Motor neuron (in vitro differentiated cells): ENCODE data around the gene PARD3. TPM values are rescaled to one million over a fixed set of nuclear protein-coding genes. Genes with fewer than 3 reads are reported as not detected.

Experiments
- ATAC-seq, 8 experiments: fragments of 200-7000 bp; cut with Tn5 transposase; replicated peaks in 6 of 8; 2 replicates each; pipeline ENCODE4 v1.8.0; 2021; ENCODE audit warnings: mild to moderate bottlenecking in 8 of 8, moderate library complexity in 8 of 8
- H3K27ac ChIP-seq, 2 donors: fragments of 250-450 bp; sonication (Bioruptor Pico); 2 replicates each; pipeline ENCODE4 v1.9.0; 2021; ENCODE audit warnings: antibody characterized with exemption in 2 of 2, mild to moderate bottlenecking in 2 of 2, moderate library complexity in 1 of 2
- H3K4me1 ChIP-seq, 2 donors: fragments of 250-450 bp; sonication (Bioruptor Pico); replicated peaks in 1 of 2; 2 replicates each; pipeline ENCODE4 v1.6.1; 2021; ENCODE audit warnings: antibody characterized with exemption in 2 of 2, mild to moderate bottlenecking in 2 of 2, moderate library complexity in 1 of 2
- H3K4me3 ChIP-seq, 5 donors: fragments of 250-450 bp; sonication (Bioruptor Pico); 2 replicates each; pipeline ENCODE4 v1.9.0; 2021; ENCODE audit warnings: antibody characterized with exemption in 5 of 5, mild to moderate bottlenecking in 5 of 5, moderate library complexity in 4 of 5
- WGBS, 10 experiments: fragments of 450-650 bp; shearing (Covaris generic); methylation state at CpG; one replicate each; pipeline ENCODE4 v1.0.0; 2022; 5-methylcytosine and 5-hydroxymethylcytosine counted together
- in situ Hi-C, 9 experiments: fragments of 400-800 bp; cut with MboI; loops; one replicate each; pipeline ENCODE4 v1.15.0; 2021; ENCODE audit warnings: low sequenced_read_pairs in 9 of 9, low pct_unique_long_range_greater_than_20kb in 2 of 9; ENCODE audit not compliant: unreplicated experiment in 9 of 9
- total RNA-seq, 8 experiments: library from RNA; unstranded; fragments of 300-600 nt; gene quantifications; 2 replicates each; pipeline versions ENCODE4 v1.2.3 to v1.2.4, GENCODE V29; 2022

Gene PARD3
- total RNA-seq, 8 experiments from 2014 or later: 21.5 to 154 (median 34.0) TPM

DNA sequence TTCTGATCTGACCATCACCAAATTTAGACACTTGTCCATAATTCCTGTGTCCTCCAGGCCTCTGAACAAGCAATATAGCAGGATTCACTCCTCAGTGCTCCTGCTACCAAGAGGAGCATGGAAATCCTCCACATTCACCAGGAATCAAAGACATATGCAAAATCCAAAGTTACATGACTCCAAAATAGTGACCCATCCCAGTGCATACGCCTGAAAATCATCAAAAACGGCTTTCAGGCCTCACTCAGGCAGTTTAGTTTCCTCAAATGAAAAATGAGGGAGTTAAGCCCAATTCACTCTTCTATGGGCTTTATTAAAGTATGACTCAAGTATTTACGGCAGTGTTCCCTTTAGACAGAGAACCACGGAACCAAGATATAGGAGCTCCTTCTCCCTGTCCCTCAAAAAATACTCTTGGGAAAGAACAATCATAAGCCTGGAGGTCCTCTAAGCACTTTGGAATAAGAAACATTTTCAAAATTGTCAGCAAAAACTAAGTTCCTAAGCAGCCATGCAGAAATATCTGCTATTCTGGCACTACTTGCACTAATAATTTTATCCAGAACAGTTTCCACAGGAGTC, 240.7 kb downstream of the PARD3 start:
- in situ Hi-C loops: no loop called here
- no peak overlapping the region for H3K27ac ChIP-seq
- no peak overlapping the region for H3K4me3 ChIP-seq
- peaks cover 17 to 20% of the 10 kb centered on the region in 2 donors for H3K4me1 ChIP-seq
- ATAC-seq: peak in 2 of 8 experiments; percentile 13 to 50
- WGBS, 10 experiments: 0 to 100% (median 84%) methylated on average over 1 to 4 of the region's 4 CpGs; no CpG with 5 or more reads in 1 of the 10 experiments

DNA sequence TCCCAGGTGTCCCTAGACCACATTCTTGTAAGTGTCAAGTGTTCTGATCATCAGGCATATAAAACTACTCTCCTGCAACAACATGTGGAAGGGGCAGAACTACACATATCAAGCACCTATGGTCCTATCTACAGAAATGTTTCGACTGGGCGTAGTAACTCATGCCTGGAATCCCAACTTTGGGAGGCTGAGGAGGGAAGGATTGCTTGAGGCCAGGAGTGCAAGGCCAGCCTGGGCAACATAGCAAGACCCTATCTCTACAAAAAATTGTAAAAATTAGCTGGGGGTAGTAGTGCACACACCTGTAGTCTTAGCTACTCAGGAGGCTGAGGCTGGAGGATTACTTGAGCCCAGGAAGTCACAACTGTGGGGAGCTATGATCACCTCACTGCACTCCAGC, 244.2 kb downstream of the PARD3 start:
- ATAC-seq: no peak
- no peak overlapping the region for H3K27ac ChIP-seq
- H3K4me1 ChIP-seq: peaks cover 14 to 25% of the 10 kb centered on the region in 2 donors
- no peak overlapping the region for H3K4me3 ChIP-seq
- WGBS, 10 experiments: 100% methylated on average over 2 of the region's 2 CpGs; no CpG with 5 or more reads in 5 of the 10 experiments
- in situ Hi-C loops: no loop called here

DNA sequence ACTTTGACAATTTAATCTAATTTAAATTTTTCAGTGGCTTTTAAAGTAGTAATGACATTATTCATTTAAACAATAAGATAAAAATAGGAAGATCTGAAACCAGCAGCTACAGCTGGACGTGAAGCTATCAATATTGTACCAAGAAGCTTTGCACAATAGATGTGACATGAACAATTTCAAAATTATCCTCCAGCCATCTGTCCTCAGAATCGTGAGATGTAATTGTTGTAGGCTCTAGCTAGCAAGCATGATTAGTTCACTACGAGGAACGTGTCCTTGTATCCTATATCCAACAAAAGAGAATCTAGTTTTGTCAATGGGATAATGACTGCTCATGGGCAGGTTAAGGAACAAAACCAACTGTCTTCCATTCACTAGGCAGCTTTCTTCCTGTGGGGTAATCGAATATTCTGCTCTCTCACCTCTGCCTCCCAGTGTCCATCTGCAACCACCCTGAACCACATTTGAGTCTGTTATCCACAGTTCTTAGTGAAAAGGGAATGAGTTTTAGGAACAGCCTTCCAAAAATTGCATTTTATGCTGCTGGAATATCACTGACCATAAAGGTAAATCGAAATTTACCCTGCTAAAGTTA, 247.3 kb downstream of the PARD3 start:
- Histone ChIP-seq H3K4me1 (peaks cover 14 to 29% of the 10 kb centered on the region in 2 donors), H3K4me3 (no peak overlapping the region), H3K27ac (no peak overlapping the region)
- 23 to 98% (median 60%) methylated on average over 1 to 6 of the region's 6 CpGs; no CpG with 5 or more reads in 1 of the 10 experiments for WGBS, 10 experiments
- peak in 5 of 8 experiments; percentile 90 to 94 (median 93) for ATAC-seq
- in situ Hi-C loops: no loop called here

DNA sequence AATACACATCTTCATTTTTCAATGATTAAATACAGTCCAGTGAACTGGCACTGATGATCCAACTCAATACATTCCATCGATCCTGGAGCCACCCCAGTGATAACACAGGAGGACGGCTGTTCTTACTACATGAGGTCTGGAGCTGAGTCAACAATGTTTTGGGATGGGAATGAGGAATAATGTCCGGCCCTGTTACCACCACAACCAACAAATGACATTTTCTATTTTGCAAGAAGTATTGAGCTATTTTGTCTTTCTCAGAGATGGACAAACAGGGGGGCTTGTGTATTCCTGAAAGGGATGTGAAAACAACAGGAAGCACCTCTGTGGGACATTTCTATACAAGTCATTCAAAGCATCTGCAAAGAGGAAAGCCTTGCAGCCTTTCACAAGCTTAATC, 249.2 kb downstream of the PARD3 start:
- H3K27ac ChIP-seq: no peak overlapping the region
- 0 to 81% (median 57%) methylated on average over 1 to 3 of the region's 3 CpGs; no CpG with 5 or more reads in 2 of the 10 experiments for WGBS, 10 experiments
- peaks cover 14 to 29% of the 10 kb centered on the region in 2 donors for H3K4me1 ChIP-seq
- no peak overlapping the region for H3K4me3 ChIP-seq
- in situ Hi-C loops: no loop called here
- no peak for ATAC-seq

DNA sequence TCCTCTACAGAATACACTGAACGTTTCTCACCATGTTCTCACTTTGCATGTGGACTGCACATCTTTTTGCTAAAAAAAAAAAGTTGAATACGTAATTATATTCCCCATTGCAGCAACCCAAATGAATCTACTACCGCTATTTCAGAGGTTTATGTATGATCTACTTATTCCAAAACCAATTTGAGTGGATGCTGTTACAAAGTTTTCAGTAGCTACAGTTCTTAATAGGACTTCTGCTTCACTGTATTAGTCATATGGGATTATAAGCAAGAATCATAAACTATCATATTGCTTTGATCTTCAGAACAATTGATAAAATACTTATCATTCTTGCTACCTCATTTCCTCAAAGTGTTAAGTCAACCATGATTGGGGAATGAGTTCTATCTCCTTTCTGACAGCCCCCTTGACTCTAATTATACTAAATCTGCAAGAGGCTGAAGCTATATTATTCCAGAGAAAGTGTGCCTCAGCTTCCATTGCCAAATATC, 257.0 kb downstream of the PARD3 start:
- Histone ChIP-seq H3K4me1 (peaks cover 0 to 9% of the 10 kb centered on the region in 2 donors), H3K27ac (no peak overlapping the region), H3K4me3 (no peak overlapping the region)
- in situ Hi-C loops: no loop called here
- 67 to 100% (median 93%) methylated on average over 1 to 3 of the region's 3 CpGs; no CpG with 5 or more reads in 2 of the 10 experiments for WGBS, 10 experiments
- ATAC-seq: no peak

DNA sequence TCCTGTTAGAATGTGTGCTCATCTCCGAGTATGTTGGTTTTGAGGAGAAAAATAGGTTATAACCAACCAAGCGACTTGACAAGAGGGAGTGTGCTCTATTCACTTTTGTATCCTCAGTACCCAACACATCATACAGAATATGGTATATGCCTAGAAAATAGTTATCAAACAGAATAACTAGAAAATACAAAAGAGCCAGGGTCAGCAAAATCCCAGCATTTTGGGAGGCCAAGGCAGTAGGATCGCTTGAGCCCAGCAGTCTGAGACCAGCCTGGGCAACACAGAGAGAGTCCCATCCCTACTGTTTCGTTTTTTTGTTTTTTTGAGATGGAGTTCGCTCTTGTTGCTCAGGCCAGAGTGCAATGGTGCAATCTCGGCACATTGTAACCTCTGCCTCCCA, 257.9 kb downstream of the PARD3 start:
- no peak overlapping the region for H3K27ac ChIP-seq
- peaks cover 0 to 9% of the 10 kb centered on the region in 2 donors for H3K4me1 ChIP-seq
- no peak overlapping the region for H3K4me3 ChIP-seq
- 80 to 100% (median 100%) methylated on average over 1 to 5 of the region's 6 CpGs; no CpG with 5 or more reads in 2 of the 10 experiments for WGBS, 10 experiments
- ATAC-seq: no peak
- in situ Hi-C loops: no loop called here

DNA sequence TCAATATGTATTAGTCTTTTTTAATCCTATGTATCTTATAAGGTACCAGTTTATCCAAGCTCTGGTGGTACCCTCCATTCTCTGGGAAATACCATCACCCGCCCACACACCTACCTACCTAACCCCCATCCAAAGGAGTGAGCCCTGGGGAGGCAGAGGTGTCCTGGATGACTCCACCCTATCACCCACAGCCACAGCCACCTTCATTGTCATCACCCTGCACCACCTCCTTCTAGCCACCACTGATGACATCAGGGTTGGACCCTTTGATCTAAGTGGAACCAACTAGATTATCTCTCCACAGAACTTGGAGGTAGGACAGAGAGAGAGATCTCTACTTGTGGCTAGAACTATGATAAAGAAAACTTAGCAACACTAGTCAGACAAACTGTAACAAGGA, 259.4 kb downstream of the PARD3 start:
- ATAC-seq: no peak
- in situ Hi-C loops: no loop called here

DNA sequence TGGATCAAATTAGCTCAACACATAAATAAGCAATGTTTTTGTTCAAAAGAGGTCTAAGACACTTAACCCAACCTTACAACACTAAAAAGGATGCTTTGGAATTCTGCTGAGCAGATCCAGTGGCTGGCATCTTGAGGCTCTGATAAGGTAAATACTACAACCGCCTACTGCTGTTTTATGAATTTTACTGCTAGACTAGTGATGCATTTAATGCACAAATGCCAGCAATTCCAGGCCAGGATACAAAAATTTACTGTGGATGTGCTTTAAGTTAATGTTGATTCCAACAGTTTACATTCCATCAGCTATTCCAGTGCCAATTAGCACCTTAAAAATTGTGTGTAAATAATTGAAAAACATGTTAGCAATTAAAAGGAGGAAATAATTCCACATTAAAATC, 261.3 kb downstream of the PARD3 start:
- 20 to 100% (median 60%) methylated on average over 1 of the region's 1 CpG; no CpG with 5 or more reads in 1 of the 10 experiments for WGBS, 10 experiments
- peak in 1 of 8 experiments; percentile 13 for ATAC-seq
- H3K4me3 ChIP-seq: no peak overlapping the region
- in situ Hi-C loops: no loop called here
- no peak overlapping the region for H3K27ac ChIP-seq
- no peaks in the 10 kb centered on the region for H3K4me1 ChIP-seq

More for the DNA sequence above, 259.4 kb downstream of the PARD3 start:
- H3K4me3 ChIP-seq: no peak overlapping the region
- peaks cover 0 to 9% of the 10 kb centered on the region in 2 donors for H3K4me1 ChIP-seq
- no peak overlapping the region for H3K27ac ChIP-seq
- WGBS, 10 experiments: 100% methylated on average over 1 of the region's 1 CpG; no CpG with 5 or more reads in 7 of the 10 experiments

DNA sequence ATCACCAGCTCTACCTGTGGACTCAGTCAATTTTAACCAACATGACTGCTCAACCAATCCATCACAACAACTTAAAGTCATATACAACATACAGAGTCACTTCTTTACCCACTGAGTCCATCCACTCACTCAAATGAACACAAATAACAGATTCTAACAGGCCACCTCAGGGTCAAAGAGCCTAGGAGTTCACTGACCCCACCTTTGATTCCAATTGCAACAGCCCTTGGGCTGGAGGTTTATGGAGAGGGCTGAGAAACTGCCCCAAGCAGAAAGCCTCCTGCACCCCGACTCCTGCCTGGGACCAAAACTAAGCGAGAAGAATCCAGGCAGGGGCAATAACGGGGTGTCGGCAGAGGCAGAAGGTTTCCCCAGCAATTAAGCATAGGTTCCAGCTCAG, 263.8 kb downstream of the PARD3 start:
- Histone ChIP-seq H3K4me3 (no peak overlapping the region), H3K4me1 (peaks cover 0 to 13% of the 10 kb centered on the region in 2 donors), H3K27ac (no peak overlapping the region)
- 87 to 100% (median 100%) methylated on average over 1 to 4 of the region's 4 CpGs; no CpG with 5 or more reads in 4 of the 10 experiments for WGBS, 10 experiments
- ATAC-seq: no peak
- in situ Hi-C loops: no loop called here

DNA sequence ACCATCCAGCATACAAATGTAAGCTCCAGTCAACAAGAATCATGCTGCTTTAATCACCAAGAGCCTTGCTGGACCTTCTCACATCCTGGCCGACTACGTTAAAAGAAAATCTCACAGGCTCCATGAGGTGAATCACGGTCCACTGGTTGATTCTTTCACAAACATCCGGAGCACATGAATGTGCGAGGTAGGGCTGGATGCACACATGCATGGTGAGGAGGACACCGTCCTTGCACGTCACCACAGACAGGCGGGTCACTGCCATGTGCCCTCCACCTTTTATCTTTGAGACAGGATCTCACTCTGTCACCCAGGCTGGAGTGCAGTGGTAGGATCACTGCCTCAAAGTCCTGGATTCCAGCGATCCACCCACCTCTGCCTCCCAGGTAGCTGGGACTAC, 265.1 kb downstream of the PARD3 start:
- in situ Hi-C loops: no loop called here
- ATAC-seq: no peak
- no peak overlapping the region for H3K27ac ChIP-seq
- no peak overlapping the region for H3K4me3 ChIP-seq
- H3K4me1 ChIP-seq: peaks cover 0 to 13% of the 10 kb centered on the region in 2 donors
- WGBS, 10 experiments: 80 to 100% (median 99%) methylated on average over 1 to 9 of the region's 9 CpGs; no CpG with 5 or more reads in 2 of the 10 experiments

DNA sequence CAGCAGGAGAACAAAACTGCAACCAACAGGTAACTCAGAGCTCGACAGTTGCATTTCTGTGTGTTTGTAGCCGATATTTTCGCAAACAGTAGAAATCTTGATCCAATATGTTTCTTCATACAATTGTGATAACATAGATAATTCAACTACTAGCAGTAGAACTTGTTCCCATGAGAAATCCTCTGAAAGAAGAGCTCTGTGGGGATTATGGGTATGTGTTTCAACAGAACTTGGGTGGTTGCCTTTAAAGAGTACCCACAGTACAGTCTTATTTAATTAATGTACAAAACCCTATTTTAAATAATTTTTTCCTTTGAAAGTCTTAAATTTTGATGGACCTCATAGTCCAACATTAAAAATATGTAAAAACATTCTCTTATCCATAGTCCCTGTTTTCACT, 266.1 kb downstream of the PARD3 start:
- in situ Hi-C loops: no loop called here
- no peak for ATAC-seq
- WGBS, 10 experiments: 81 to 100% (median 100%) methylated on average over 1 to 3 of the region's 3 CpGs; no CpG with 5 or more reads in 2 of the 10 experiments
- H3K4me3 ChIP-seq: no peak overlapping the region
- H3K27ac ChIP-seq: no peak overlapping the region
- peaks cover 0 to 13% of the 10 kb centered on the region in 2 donors for H3K4me1 ChIP-seq

DNA sequence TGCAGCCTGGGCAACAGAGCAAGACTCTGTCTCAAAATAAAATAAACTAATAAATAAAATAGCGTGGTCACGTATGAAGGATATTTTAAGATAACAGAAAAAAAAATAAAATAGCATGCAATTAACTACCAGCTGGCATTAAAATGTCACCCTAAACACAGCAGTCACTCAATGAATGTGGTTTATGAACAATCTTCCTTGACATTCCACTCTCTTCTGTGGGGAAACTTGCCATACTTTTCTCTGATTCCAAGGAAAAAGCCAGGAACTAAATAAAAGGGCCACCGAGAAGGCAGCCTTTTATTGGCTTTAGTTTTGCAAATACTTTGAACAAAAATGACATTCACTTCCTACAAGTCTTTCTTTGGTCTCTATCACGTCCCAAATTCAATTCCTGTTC, 266.6 kb downstream of the PARD3 start:
- Histone ChIP-seq H3K4me3 (no peak overlapping the region), H3K27ac (no peak overlapping the region), H3K4me1 (peaks cover 0 to 13% of the 10 kb centered on the region in 2 donors)
- 47 to 100% (median 91%) methylated on average over 2 to 4 of the region's 4 CpGs; no CpG with 5 or more reads in 1 of the 10 experiments for WGBS, 10 experiments
- no peak for ATAC-seq
- in situ Hi-C loops: no loop called here

DNA sequence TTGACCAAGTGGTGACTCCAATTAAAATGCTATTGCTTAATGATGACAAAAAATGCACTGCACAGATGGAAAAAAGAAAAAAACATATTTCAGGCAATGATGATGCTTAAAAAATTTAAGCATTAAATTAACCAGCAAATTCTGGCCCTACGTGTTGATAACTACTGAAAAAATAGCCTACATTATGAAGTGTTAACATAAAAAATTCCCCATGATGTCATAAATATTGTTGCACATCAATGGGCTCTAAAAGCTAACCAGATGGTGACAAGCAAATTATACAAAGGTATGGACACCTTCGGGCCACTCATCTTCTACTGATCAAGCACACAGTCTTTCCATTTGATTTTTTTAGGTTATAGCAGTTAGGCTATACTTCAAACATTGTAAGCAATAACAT, 267.4 kb downstream of the PARD3 start:
- Histone ChIP-seq H3K4me3 (no peak overlapping the region), H3K4me1 (peaks cover 0 to 13% of the 10 kb centered on the region in 2 donors), H3K27ac (no peak overlapping the region)
- no peak for ATAC-seq
- 57 to 100% (median 86%) methylated on average over 1 to 2 of the region's 2 CpGs; no CpG with 5 or more reads in 1 of the 10 experiments for WGBS, 10 experiments
- in situ Hi-C loops: no loop called here
